ENCODE measurements around the gene CLBA1. TPM values are rescaled to one million over a fixed set of nuclear protein-coding genes. Genes with fewer than 3 reads are reported as not detected.
"Not testable (repeated sequence)": the region's sequence is repeated elsewhere in the genome, so short reads cannot be mapped to it uniquely, and the experiment has no call there.

CLBA1 gene
- total RNA-seq, 1 donor from 2014 or later = 8.5 TPM

DNA sequence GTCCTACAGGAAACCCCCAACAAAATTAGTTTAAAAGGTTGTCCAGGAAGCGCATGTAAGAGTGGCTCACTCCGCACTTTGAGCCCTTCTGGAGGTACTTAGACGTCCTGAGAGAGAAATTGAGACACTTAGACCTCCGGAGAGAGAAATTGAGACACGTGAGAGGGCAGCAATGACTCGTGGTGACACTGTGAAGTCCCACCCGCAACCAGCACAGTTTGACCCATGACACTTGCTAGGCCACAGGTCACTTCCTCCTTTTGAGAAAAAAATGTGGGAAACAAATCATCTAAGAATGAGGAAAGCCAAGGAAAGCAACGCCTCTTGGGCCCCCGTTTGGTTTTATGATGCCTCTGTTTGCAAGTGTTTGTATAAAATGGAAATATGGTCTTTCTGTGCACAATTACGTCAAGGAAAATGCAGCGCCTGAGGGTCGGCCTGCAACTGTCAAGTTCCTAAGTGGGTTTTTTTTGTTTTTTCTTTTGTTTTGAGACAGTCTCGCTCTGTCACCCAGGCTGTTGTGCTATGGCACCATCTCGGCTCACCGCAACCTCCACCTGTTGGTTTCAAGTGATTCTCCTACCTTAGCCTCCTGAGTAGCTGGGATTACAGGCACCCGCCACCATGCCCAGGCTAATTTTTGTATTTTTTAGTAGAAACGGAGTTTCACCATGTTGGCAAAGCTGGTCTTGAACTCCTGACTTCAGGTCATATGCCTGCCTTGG lies 48.9 kb downstream of the CLBA1 start:
- Histone ChIP-seq H2AFZ (replicated peaks) (no peak overlapping the region), H3K9me3 (ENCODE audit: low read depth) (no peaks in the 10 kb centered on the region), H3F3A (ENCODE audit: low read depth) (peaks cover 9% of the 10 kb centered on the region), H3K4me3 (no peak overlapping the region), H3K4me1 (peaks cover 5% of the 10 kb centered on the region), H3K9ac (no peak overlapping the region), H3K79me2 (ENCODE audit: low read depth) (no peaks in the 10 kb centered on the region), H3K27ac (no peak overlapping the region), H3K27me3 (peaks cover 58% of the 10 kb centered on the region), H3K4me2 (no peak overlapping the region), H4K20me1 (ENCODE audit: low read depth) (no peaks in the 10 kb centered on the region), H3K36me3 (no peaks in the 10 kb centered on the region)
- H3K9me3 Mint-ChIP-seq = peaks cover 4% of the 10 kb centered on the region
- H3K27me3 Mint-ChIP-seq (ENCODE audit: insufficient read depth, low read depth) = peaks cover 26% of the 10 kb centered on the region
- peaks cover 14% of the 10 kb centered on the region for H3K4me1 Mint-ChIP-seq
- no peaks in the 10 kb centered on the region for H3K36me3 Mint-ChIP-seq
- TF ChIP-seq, protein P1, sequence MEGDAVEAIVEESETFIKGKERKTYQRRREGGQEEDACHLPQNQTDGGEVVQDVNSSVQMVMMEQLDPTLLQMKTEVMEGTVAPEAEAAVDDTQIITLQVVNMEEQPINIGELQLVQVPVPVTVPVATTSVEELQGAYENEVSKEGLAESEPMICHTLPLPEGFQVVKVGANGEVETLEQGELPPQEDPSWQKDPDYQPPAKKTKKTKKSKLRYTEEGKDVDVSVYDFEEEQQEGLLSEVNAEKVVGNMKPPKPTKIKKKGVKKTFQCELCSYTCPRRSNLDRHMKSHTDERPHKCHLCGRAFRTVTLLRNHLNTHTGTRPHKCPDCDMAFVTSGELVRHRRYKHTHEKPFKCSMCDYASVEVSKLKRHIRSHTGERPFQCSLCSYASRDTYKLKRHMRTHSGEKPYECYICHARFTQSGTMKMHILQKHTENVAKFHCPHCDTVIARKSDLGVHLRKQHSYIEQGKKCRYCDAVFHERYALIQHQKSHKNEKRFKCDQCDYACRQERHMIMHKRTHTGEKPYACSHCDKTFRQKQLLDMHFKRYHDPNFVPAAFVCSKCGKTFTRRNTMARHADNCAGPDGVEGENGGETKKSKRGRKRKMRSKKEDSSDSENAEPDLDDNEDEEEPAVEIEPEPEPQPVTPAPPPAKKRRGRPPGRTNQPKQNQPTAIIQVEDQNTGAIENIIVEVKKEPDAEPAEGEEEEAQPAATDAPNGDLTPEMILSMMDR (IDR thresholded peaks at IDR 0.05) = no peak
- no peak for DNase-seq (ENCODE audit: low spot score)
- H3K27ac Mint-ChIP-seq = no peak overlapping the region
- no peak overlapping the region for H3K4me3 Mint-ChIP-seq

DNA sequence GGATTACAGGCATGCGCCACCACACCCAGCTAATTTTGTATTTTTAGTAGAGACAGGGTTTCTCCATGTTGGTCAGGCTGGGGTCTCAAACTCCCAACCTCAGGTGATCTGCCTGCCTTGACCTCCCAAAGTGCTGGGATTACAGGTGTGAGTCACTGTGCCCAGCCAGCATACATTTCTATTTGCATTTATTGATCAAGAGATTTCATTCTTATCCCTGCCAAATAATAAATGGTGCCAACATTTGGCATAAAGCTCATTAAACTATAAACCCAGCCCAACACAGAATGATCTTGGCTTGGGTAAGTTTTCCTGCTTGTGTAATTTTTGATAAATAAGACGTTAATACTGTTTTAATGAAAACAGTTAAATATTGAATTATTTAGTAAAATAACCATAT lies 50.0 kb downstream of the CLBA1 start:
- not testable (repeated sequence) for H3K9me3 ChIP-seq (ENCODE audit: low read depth); H3K27ac Mint-ChIP-seq; H3K4me3 Mint-ChIP-seq; H3K79me2 ChIP-seq (ENCODE audit: low read depth); H4K20me1 ChIP-seq (ENCODE audit: low read depth); H3K9me3 Mint-ChIP-seq; H3K36me3 ChIP-seq; DNase-seq (ENCODE audit: low spot score); H3K36me3 Mint-ChIP-seq; H3K4me1 ChIP-seq; H3K4me3 ChIP-seq; H2AFZ ChIP-seq (replicated peaks); H3K9ac ChIP-seq; H3K4me2 ChIP-seq; H3K27ac ChIP-seq; H3F3A ChIP-seq (ENCODE audit: low read depth)
- Mint-ChIP-seq H3K4me1 (peaks cover 15% of the 10 kb centered on the region), H3K27me3 (ENCODE audit: insufficient read depth, low read depth) (peaks cover 26% of the 10 kb centered on the region)
- peaks cover 52% of the 10 kb centered on the region for H3K27me3 ChIP-seq

DNA sequence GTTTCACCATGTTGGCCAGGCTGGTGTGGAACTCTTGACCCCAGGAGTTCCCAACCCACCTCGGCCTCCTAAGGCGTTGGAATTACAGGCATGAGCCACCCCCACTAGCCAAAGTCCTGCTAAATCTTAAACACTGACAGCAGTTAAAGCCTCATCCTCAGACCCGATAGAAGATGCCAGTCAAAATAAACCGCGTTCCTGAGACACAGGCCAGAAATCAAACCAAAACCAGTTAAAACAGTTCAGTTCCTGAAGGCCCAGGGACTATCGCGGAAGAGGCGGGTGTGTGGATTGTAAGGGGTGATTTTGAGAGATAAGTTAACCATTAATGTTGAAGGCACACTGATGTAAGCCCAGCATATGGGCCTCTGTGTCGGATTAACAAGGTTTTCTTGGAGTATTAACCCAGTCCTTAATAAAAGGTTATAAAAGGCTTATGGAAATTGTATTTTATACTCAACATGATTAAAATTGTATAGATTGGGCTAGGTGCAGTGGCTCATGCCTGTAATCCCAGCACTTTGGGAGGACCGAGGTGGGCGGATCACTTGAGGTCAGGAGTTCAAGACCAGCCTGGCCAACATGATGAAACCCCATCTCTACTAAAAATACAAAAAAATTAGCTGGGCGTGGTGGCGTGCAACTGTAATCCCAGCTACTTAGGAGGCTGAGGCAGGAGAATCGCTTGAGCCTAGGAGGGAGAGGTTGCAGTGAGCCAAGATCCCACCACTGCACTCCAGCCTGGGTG lies 54.0 kb downstream of the CLBA1 start:
- peaks cover 22% of the 10 kb centered on the region for H3K4me1 Mint-ChIP-seq
- Histone ChIP-seq H3K4me2 (no peak overlapping the region), H3K27ac (no peak overlapping the region), H3K79me2 (ENCODE audit: low read depth) (no peaks in the 10 kb centered on the region), H3K4me3 (no peak overlapping the region), H3K9ac (no peak overlapping the region), H3K4me1 (peaks cover 5% of the 10 kb centered on the region), H3K27me3 (peaks cover 17% of the 10 kb centered on the region), H3K36me3 (no peaks in the 10 kb centered on the region), H2AFZ (replicated peaks) (no peak overlapping the region), H4K20me1 (ENCODE audit: low read depth) (no peaks in the 10 kb centered on the region), H3F3A (ENCODE audit: low read depth) (peaks cover 9% of the 10 kb centered on the region), H3K9me3 (ENCODE audit: low read depth) (no peaks in the 10 kb centered on the region)
- H3K9me3 Mint-ChIP-seq = peaks cover 3% of the 10 kb centered on the region
- H3K36me3 Mint-ChIP-seq = no peaks in the 10 kb centered on the region
- H3K27me3 Mint-ChIP-seq (ENCODE audit: insufficient read depth, low read depth) = peaks cover 7% of the 10 kb centered on the region
- H3K27ac Mint-ChIP-seq = peak overlapping the region; percentile 18
- peak overlapping the region; percentile 60 for H3K4me3 Mint-ChIP-seq
- TF ChIP-seq, protein P1 (IDR thresholded peaks at IDR 0.05) = no peak
- TF ChIP-seq EZH2 (IDR thresholded peaks at IDR 0.05) (no peak), EZH2phosphoT487 (IDR thresholded peaks at IDR 0.05) (no peak)
- no peak for DNase-seq (ENCODE audit: low spot score)
